DMS153 treated with DMSO at 0.1 percent for 48 hours (cell line): ENCODE measurements around the gene C16orf87.

Experiments
- DNase-seq: peaks from one replicate; lab custom pipeline; 2025; ENCODE audit not compliant: unreplicated experiment; lab: John Stamatoyannopoulos, UW

C16orf87 gene

GRCh38 chr16:46757339-46758050 lies 73.5 kb downstream of the C16orf87 start:
- DNase-seq: peak; percentile 16

DNA sequence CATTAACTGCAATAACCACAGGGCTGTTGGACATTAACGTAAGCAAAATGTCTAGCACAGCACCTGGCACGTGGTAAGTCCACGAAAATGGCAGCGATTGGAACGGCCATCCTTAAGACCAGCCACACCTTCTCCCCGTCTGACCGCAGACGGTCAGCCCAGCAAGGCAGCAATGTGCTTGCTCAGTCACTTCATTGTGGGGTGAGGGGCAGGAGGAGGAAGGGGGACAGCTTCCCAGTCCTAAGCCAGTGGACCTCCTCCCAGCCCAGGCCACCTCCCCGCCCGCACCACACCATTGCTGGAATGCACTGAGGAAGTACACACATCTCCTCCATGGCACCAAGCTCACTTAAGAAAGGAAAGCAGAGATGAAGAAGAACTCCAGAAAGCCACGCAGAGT lies 74.2 kb downstream of the C16orf87 start:
- no peak for DNase-seq

GRCh38 chr16:46753015-46753414 lies 78.0 kb downstream of the C16orf87 start:
- no peak for DNase-seq

- no peak for DNase-seq
Observed at GRCh38 chr16:46751381-46751780, 79.6 kb downstream of the C16orf87 start.

- no peak for DNase-seq
Observed at GRCh38 chr16:46748775-46749705, 81.9 kb downstream of the C16orf87 start.

DNA sequence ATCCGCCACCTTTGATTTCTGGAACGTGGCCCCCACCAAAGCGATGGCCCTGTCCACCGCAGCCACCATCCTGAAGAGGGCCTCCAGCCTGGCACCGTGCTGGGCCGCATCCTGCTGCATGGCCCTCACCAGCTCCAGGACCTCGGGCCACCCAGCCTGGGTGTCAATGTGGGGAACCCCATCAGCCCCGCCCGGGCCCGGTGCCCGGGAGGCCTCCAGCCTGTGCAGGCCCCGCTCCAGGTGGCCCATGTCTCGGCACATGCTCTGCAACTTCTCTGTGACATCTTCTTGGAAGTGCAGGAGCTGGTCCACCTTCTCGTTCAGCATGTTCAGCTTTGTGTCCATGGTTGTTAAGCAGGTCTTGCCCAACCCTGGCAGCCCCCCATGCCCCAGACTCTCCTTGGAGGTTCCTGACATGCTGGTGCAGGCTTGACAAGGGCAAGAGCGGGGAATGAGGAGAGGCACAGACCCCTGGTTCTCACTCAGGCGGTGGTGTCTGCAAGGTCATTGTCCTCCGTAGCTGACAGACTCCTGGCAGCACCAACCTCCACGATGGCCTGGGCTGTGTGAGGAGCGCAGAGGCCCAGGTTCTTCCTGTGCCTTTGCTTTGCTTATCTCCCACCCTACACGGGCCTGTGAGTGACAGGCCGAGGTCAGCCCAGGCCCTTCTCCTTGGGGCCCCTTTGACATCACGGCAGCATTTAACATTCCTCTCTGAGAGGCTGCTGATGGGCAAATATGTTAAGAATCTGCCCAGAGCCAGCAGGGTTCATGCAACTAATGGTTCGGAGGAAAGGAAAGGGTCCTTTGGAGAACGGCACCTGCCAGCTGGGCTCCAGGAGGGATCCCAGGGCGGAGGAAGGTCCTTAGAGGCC lies 83.0 kb downstream of the C16orf87 start, which contains the start of gene MYLK3:
Gene MYLK3 (minus strand): TSS at position 568 of the 875 bp plus-strand sequence. CDS start 151 bp downstream, at position 417.
- no peak for DNase-seq

DNA sequence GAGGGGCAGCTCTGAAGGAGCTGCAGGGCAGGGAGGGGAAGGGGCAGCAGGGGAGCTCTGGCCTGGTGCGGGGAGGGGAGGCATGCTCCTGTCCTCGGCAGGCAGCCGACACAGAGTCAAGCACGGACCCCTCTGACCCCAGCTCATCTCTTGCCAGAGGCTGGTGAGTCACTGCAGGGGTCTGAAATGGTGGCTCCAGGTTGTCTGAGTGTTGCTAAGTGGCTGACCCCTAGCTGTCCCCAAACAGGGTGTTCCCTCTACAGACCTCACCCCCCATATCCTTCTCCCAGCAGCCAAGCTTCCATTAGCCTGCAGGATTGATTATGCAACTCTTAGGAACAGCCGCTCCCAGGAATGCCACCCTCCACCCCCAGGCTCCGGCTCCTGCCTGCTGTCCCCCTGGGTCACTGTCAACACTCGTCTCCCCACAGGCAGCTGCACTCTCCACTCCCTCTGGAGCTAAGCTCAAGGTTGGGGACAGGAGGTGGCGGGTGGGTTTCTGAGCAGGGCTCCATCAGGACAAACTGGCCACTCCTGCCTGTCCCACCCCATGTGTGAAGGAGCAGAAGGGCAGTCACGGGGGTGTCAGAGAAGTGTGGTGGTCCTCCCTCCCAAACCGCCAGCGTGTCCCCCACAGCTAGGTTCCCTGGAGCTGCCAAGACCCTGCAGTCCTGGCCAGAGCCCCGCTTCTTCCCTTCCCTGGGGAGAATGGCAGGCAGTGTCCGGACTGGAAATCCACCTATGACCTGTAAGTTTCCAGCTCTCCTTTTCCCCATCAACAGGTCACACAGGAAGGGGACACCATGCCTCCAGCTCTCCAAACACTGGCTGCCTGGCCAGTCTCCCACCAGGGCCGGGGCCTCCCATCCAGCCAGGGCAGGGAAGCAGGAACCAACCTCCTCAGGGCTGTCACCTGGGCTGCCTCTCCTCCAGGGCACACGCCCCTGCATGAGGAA lies 83.9 kb downstream of the C16orf87 start:
- no peak for DNase-seq
